IMR-90 (cell line): Measurements from ENCODE around the gene MYO9A. TPM values are rescaled to one million over a fixed set of nuclear protein-coding genes. Genes with fewer than 3 reads are reported as not detected.
A peak's percentile ranks its signal among the peaks of the same experiment; 100 is the strongest.

ENCODE experiments used
- ATAC-seq: fragments of 200-7000 bp; cut with Tn5 transposase; 2 replicates; pipeline ENCODE4 v1.9.1; 2020; ENCODE audit warnings: low read depth, mild to moderate bottlenecking, moderate library complexity
- BruUV-seq: library from RNA; stranded (reverse); fragments of 400-500 nt; replicated peaks from 2 replicates; lab custom pipeline; 2021; lab: Mats Ljungman, UMichigan
- CTCF ChIA-PET: fragments of 300-600 bp; formaldehyde crosslinking; extraction: SDS; loops from one replicate; lab custom pipeline; 2021; ENCODE audit warnings: antibody characterized with exemption; lab: Yijun Ruan, JAX
- POLR2A ChIA-PET: fragments of 300-600 bp; sonication (Branson Sonifier 250); formaldehyde crosslinking; loops from one replicate; lab custom pipeline; 2022; ENCODE audit warnings: antibody characterized with exemption; ENCODE audit not compliant: unreplicated experiment; lab: Charles Lee
- DNase-seq: peaks from one replicate; pipeline ENCODE4 v3.0.0; 2013
- H2AFZ ChIP-seq: replicated peaks from 2 replicates; pipeline ENCODE3; 2013; ENCODE audit warnings: low read length, mild to moderate bottlenecking; ENCODE audit not compliant: poor library complexity
- H2AK5ac ChIP-seq: 2 replicates; pipeline ENCODE4 v1.6.1; 2013; ENCODE audit warnings: low read depth, low read length, inconsistent platforms
- H2AK9ac ChIP-seq: replicated peaks from 2 replicates; pipeline ENCODE3; 2013; ENCODE audit warnings: mild to moderate bottlenecking, low read depth, low read length, moderate library complexity; ENCODE audit not compliant: poor library complexity
- H2BK120ac ChIP-seq: 2 replicates; pipeline ENCODE4 v1.6.1; 2013; ENCODE audit warnings: low read depth, low read length, inconsistent platforms
- H2BK15ac ChIP-seq: 3 replicates; pipeline ENCODE4 v1.6.1; 2013; ENCODE audit warnings: low read depth, low read length, inconsistent platforms
- H2BK20ac ChIP-seq: 2 replicates; pipeline ENCODE4 v1.6.1; 2013; ENCODE audit warnings: low read depth, mild to moderate bottlenecking, inconsistent platforms, low read length, moderate library complexity
- H2BK5ac ChIP-seq: 2 replicates; pipeline ENCODE4 v1.6.1; 2013; ENCODE audit warnings: mild to moderate bottlenecking, low read depth, low read length, inconsistent platforms; ENCODE audit not compliant: poor library complexity, severe bottlenecking
- H3K14ac ChIP-seq: replicated peaks from 2 replicates; pipeline ENCODE4 v1.6.1; 2013; ENCODE audit warnings: low read depth, low read length, inconsistent platforms
- H3K18ac ChIP-seq: 2 replicates; pipeline ENCODE4 v1.6.1; 2013; ENCODE audit warnings: low read depth, low read length, control low read depth
- H3K23ac ChIP-seq: 2 replicates; pipeline ENCODE4 v1.6.1; 2013; ENCODE audit warnings: low read depth, low read length, inconsistent platforms
- H3K27ac ChIP-seq: 2 replicates; pipeline ENCODE4 v1.5.1; 2013; ENCODE audit warnings: mild to moderate bottlenecking, control low read depth, low read length; ENCODE audit not compliant: insufficient read depth
- H3K27me3 ChIP-seq: 2 replicates; pipeline ENCODE4 v1.6.1; 2013; ENCODE audit warnings: low read length; ENCODE audit not compliant: control insufficient read depth, insufficient read depth
- H3K36me3 ChIP-seq: 2 replicates; pipeline ENCODE4 v1.6.1; 2013; ENCODE audit warnings: low read length, mixed read lengths; ENCODE audit not compliant: control insufficient read depth, insufficient read depth
- H3K4ac ChIP-seq: 2 replicates; pipeline ENCODE4 v1.6.1; 2013; ENCODE audit warnings: low read depth, low read length, inconsistent platforms
- H3K4me1 ChIP-seq: 2 replicates; pipeline ENCODE4 v1.6.1; 2013; ENCODE audit warnings: low read length, mixed read lengths; ENCODE audit not compliant: control insufficient read depth, insufficient read depth
- H3K4me2 ChIP-seq: 2 replicates; pipeline ENCODE4 v1.6.1; 2013; ENCODE audit warnings: low read depth, mild to moderate bottlenecking, control low read depth, low read length, moderate library complexity
- H3K4me3 ChIP-seq: 2 replicates; pipeline ENCODE4 v1.5.1; 2013; ENCODE audit warnings: low read depth, mild to moderate bottlenecking, control low read depth, low read length, moderate library complexity; ENCODE audit not compliant: insufficient read depth
- H3K56ac ChIP-seq: 2 replicates; pipeline ENCODE4 v1.6.1; 2013; ENCODE audit warnings: low read length, inconsistent platforms; ENCODE audit not compliant: insufficient read depth; ENCODE audit errors: extremely low read depth
- H3K79me1 ChIP-seq, 2 experiments: 2 replicates each; pipeline ENCODE4 v1.6.1; 2013; ENCODE audit warnings: low read length in 2 of 2, inconsistent platforms in 1 of 2, low read depth in 1 of 2
- H3K9ac ChIP-seq: 2 replicates; pipeline ENCODE4 v1.6.1; 2013; ENCODE audit warnings: low read depth, low read length, control low read depth
- H3K9me1 ChIP-seq: 2 replicates; pipeline ENCODE4 v1.6.1; 2013; ENCODE audit warnings: low read length, inconsistent platforms; ENCODE audit not compliant: insufficient read depth
- H3K9me3 ChIP-seq: 2 replicates; pipeline ENCODE4 v1.6.1; 2013; ENCODE audit warnings: low read length; ENCODE audit not compliant: control insufficient read depth, insufficient read depth
- H4K20me1 ChIP-seq: 2 replicates; pipeline ENCODE4 v1.6.1; 2013; ENCODE audit warnings: low read length, inconsistent platforms; ENCODE audit not compliant: insufficient read depth
- H4K5ac ChIP-seq: 2 replicates; pipeline ENCODE4 v1.6.1; 2013; ENCODE audit warnings: mild to moderate bottlenecking, low read depth, low read length, control low read depth
- H4K8ac ChIP-seq, 2 experiments: 2 replicates each; pipeline ENCODE4 v1.6.1; 2013; ENCODE audit warnings: low read depth in 2 of 2, low read length in 2 of 2, control low read depth in 1 of 2, inconsistent platforms in 1 of 2
- H4K91ac ChIP-seq: 2 replicates; pipeline ENCODE4 v1.6.1; 2013; ENCODE audit warnings: low read depth, low read length, inconsistent platforms; ENCODE audit not compliant: insufficient read depth
- BHLHE40 ChIP-seq: fragments of 150-350 bp; IDR thresholded peaks from 2 replicates; pipeline ENCODE4 v1.6.1; 2016; ENCODE audit warnings: mild to moderate bottlenecking, low read depth, low read length
- CEBPB ChIP-seq: IDR thresholded peaks from 2 replicates; pipeline ENCODE4 v1.6.1; 2012; ENCODE audit warnings: low read depth, low read length, improper control_type of control experiment
- CHD1 ChIP-seq: IDR thresholded peaks from 2 replicates; pipeline ENCODE4 v1.6.1; 2012; ENCODE audit warnings: low read depth, low read length, improper control_type of control experiment
- CTCF ChIP-seq: conservative IDR thresholded peaks from 2 replicates; pipeline ENCODE4 v1.5.1; 2012; ENCODE audit warnings: mild to moderate bottlenecking, low read depth, low read length, improper control_type of control experiment
- ELK1 ChIP-seq: fragments of 150-350 bp; IDR thresholded peaks from 2 replicates; pipeline ENCODE4 v1.6.1; 2016; ENCODE audit warnings: low read depth, mild to moderate bottlenecking, low read length, moderate library complexity, borderline replicate concordance
- FOS ChIP-seq: fragments of 150-350 bp; IDR thresholded peaks from 2 replicates; pipeline ENCODE4 v1.6.1; 2016; ENCODE audit warnings: low read depth, low read length
- MAFK ChIP-seq: IDR thresholded peaks from 2 replicates; pipeline ENCODE4 v1.6.1; 2012; ENCODE audit warnings: low read depth, low read length, improper control_type of control experiment
- MAZ ChIP-seq: IDR thresholded peaks from 2 replicates; pipeline ENCODE4 v1.6.1; 2012; ENCODE audit warnings: low read depth, mild to moderate bottlenecking, low read length, improper control_type of control experiment, moderate library complexity, borderline replicate concordance
- MXI1 ChIP-seq: IDR thresholded peaks from 2 replicates; pipeline ENCODE4 v1.6.1; 2012; ENCODE audit warnings: low read depth, mild to moderate bottlenecking, low read length, moderate library complexity, borderline replicate concordance
- NFE2L2 ChIP-seq: fragments of 150-350 bp; IDR thresholded peaks from 2 replicates; pipeline ENCODE4 v1.6.1; 2016; ENCODE audit warnings: low read depth, mild to moderate bottlenecking, low read length
- POLR2A ChIP-seq: IDR thresholded peaks from 2 replicates; pipeline ENCODE4 v1.6.1; 2012; ENCODE audit warnings: mild to moderate bottlenecking, low read depth, low read length
- RAD21 ChIP-seq: IDR thresholded peaks from 2 replicates; pipeline ENCODE4 v1.6.1; 2012; ENCODE audit warnings: low read length, improper control_type of control experiment
- RCOR1 ChIP-seq: IDR thresholded peaks from 2 replicates; pipeline ENCODE4 v1.6.1; 2012; ENCODE audit warnings: mild to moderate bottlenecking, low read length, improper control_type of control experiment; ENCODE audit not compliant: insufficient replicate concordance
- RFX5 ChIP-seq: IDR thresholded peaks from 2 replicates; pipeline ENCODE4 v1.8.0; 2012; ENCODE audit warnings: low read depth, mild to moderate bottlenecking, low read length, moderate library complexity
- SMC3 ChIP-seq: fragments of 150-350 bp; IDR thresholded peaks from 2 replicates; pipeline ENCODE4 v1.6.1; 2016; ENCODE audit warnings: low read depth, mild to moderate bottlenecking, antibody characterized with exemption, low read length, moderate library complexity
- USF2 ChIP-seq: fragments of 150-350 bp; IDR thresholded peaks from 2 replicates; pipeline ENCODE4 v1.6.1; 2017; ENCODE audit warnings: mild to moderate bottlenecking, antibody characterized with exemption, low read length, low read depth
- WGBS, 2 experiments: methylation state at CpG; one replicate each; pipeline versions ENCODE4 v1.1.5 to v1.1.7; 2013; ENCODE audit warnings: missing lambda C conversion rate in 2 of 2; ENCODE audit not compliant: insufficient read length in 1 of 2; ENCODE audit errors: extremely low coverage in 2 of 2; 5-methylcytosine and 5-hydroxymethylcytosine counted together
- dilution Hi-C: fragments of 300-500 bp; cut with HindIII; formaldehyde crosslinking; loops from one replicate; pipeline ENCODE4 v1.14.3; 2018; ENCODE audit warnings: low sequenced_read_pairs; ENCODE audit not compliant: unreplicated experiment
- in situ Hi-C: fragments of 300-500 bp; cut with MboI; formaldehyde crosslinking; loops from 3 replicates; pipeline ENCODE4 v1.14.3; 2019; ENCODE audit warnings: low sequenced_read_pairs, inconsistent platforms, mixed read lengths
- intact Hi-C: fragments of 100-400 bp; cut with micrococcal nuclease; formaldehyde crosslinking; loops from 2 replicates; pipeline ENCODE4 v1.10.0; 2022
- polyA plus RNA-seq, 3 experiments: library from polyadenylated mRNA; depleted of rRNA; stranded (reverse); fragments of >200 nt; gene quantifications; 2 replicates each; pipeline ENCODE4 v1.2.3, GENCODE V29; 2012; ENCODE audit warnings: low replicate concordance in 1 of 3
- total RNA-seq: library from RNA; depleted of rRNA; stranded (reverse); fragments of >200 nt; gene quantifications from 2 replicates; pipeline ENCODE4 v1.2.3, GENCODE V29; 2012

Gene MYO9A
- total and polyA plus RNA-seq, 2 of the 4 experiments (the other 2 are of a cell fraction): 6.0 to 49.5 TPM

- BruUV-seq: no TSS peak
- in situ Hi-C loops (no loop called here), dilution Hi-C loops (no loop called here), intact Hi-C loops (no loop called here)
- H3K18ac ChIP-seq: no peak overlapping the region
- no peak overlapping the region for H4K8ac ChIP-seq
- H3K79me1 ChIP-seq: no peaks in the 10 kb centered on the region
- 0 out of 2 replicates have a peak overlapping the region, but pooled peaks have one; percentile 6 for H2BK20ac ChIP-seq
- H4K5ac ChIP-seq: no peak overlapping the region
- H2AFZ ChIP-seq: no peak overlapping the region
- H4K91ac ChIP-seq: no peak overlapping the region
- DNase-seq (no peak), ATAC-seq (no peak)
- no peak overlapping the region for H2AK5ac ChIP-seq
- H3K27me3 ChIP-seq: no peaks in the 10 kb centered on the region
- H3K36me3 ChIP-seq: peaks cover 13% of the 10 kb centered on the region
- H3K23ac ChIP-seq: no peak overlapping the region
- peak overlapping the region; percentile 0; the same call in 1 of the 2 replicates for H2BK120ac ChIP-seq
- H3K4me2 ChIP-seq: no peak overlapping the region
- WGBS, 2 experiments: no CpG with 5 or more reads among the region's 6 CpGs
- H3K9me3 ChIP-seq: no peaks in the 10 kb centered on the region
- ChIA-PET CTCF (interaction anchor here (1.2 kb wide), 1 partner anchor 27 kb away, joined by 5 read pairs; no protein-coding TSS in a partner anchor), POLR2A (no interaction called here)
- no peak overlapping the region for H2AK9ac ChIP-seq
- no peak overlapping the region for H3K14ac ChIP-seq
- no peak overlapping the region for H2BK5ac ChIP-seq
- H3K4me3 ChIP-seq: no peak overlapping the region
- H3K4me1 ChIP-seq: peaks cover 18% of the 10 kb centered on the region
- H3K9me1 ChIP-seq: peaks cover 12% of the 10 kb centered on the region
- no peak overlapping the region for H3K9ac ChIP-seq
- H3K4ac ChIP-seq: no peak overlapping the region
- no peak overlapping the region for H3K27ac ChIP-seq
- H2BK15ac ChIP-seq: no peak overlapping the region
- no peaks in the 10 kb centered on the region for H4K20me1 ChIP-seq
- TF ChIP-seq BHLHE40 (no peak), CEBPB (no peak), MAZ (no peak), MAFK (no peak), FOS (no peak), ELK1 (no peak), RAD21 (no peak), CTCF (no peak), RCOR1 (no peak), NFE2L2 (no peak), RFX5 (no peak), SMC3 (no peak), MXI1 (no peak), POLR2A (no peak), USF2 (no peak), CHD1 (no peak)
- H3K56ac ChIP-seq: no peak overlapping the region
Measured at GRCh38 chr15:71779073-71779797, 338.7 kb downstream of the MYO9A start.
